Cortex of kidney (tissue), 1 donor: ENCODE results near the gene PNLIPRP2.

ENCODE experiments used
- DNase-seq: peaks from one replicate; lab custom pipeline; 2025; lab: John Stamatoyannopoulos, UW

PNLIPRP2 gene

DNA sequence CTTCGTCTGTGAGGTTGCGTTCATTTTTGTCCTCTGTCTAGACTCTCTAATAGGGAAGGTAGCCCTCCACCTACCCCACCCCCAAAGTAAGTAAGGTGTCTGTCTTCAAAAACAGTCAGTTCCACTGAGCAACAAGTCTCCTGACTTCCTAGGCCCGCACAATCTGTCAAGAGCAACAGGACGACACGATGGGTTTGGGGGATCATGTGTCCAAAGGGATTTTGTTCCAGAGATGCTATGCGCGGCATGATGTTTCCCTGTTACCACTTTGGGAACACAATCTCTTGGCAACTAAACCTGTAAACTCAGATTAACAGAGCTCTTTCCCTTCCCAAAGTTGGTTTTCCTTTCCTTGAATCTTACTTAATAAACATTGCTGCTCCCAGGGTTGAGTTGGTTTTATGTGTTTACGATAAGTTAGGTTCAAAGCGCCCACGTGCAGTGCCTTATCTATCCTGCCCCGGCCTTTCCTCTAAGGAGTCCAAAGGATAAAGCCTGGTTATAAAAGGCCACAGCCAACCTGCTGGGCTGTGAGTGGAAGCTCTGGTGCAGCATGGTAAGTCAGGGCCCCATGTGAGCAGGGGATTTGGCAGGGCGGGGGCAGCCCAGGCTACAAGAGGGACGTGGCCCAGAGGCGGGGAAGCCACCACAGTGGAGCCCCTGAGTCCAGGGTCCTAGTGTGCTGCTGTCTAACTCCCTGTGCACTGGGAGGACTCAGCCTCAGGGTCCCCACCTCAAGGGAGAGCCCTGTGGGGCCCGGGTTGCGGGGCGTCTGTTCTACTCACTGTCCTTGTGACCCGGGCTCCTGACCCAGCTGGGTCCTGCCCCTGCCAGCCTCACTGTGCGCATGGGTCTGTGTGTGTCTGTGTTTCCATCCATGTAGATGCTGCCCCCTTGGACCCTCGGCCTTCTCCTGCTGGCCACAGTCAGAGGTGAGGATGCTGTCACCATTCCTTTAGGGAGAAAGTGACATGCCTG lies at the start of gene PNLIPRP2:
Gene PNLIPRP2 (plus strand): TSS at position 531 of the 978 bp plus-strand sequence.
- no peak for DNase-seq

GRCh38 chr10:116574797-116575196 lies 46.0 kb upstream of the PNLIPRP2 start:
- no peak for DNase-seq

DNA sequence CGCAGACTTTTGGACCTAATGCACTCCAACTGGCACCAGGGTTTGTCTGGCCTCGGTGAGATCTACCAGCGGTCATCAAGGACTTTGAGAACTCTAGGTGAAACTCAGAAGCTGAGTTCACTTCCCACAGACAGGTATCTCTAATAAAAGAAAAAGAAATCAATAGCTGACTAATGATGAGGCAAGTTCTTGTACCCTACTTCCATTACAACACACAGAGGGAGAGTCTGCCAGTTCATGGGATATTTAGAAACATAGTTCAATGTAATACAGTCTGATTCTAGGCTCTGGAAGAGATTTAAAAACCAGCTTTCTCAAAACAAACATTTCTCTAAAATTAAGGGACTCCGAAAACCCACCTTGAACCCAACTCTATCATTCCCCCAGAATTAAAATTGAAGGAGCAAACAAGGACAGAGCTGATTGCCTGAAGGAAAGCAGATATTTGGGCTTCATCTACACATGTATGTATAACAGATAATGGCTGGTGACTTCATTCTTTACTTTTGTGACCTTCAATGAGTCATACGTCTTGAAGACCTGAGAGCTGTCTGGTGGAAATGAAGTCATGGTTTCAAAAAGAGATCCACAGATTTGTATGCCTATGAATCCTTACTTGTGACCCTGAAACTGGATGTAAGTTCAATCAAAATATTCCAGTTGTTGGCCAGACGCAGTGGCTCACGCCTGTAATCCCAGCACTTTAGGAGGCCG lies 32.7 kb upstream of the PNLIPRP2 start:
- no peak for DNase-seq

DNA sequence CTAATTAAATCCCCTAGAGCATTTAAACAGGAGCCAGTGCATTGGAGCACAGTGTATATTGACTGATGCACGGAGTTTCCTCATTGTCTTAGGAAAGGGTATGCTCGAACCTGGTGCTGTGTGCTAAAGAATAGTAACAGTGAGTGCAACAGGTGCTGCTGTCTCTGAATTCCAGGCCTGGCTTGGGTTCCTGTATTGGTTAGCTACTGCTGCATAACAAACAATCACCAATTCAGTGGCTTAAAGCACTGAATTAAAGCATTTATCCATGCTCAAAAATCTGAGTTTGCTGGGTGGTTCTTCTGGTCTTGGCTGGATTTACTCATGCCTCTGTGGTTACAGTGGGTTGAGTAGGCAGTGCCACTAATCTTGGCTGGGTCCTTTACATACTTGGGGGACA lies 31.8 kb upstream of the PNLIPRP2 start:
- DNase-seq: no peak

GRCh38 chr10:116589926-116590325 lies 30.8 kb upstream of the PNLIPRP2 start:
- DNase-seq: no peak

- DNase-seq: no peak
Observed at GRCh38 chr10:116590590-116591444, 29.9 kb upstream of the PNLIPRP2 start, which contains the start of gene PNLIPRP1. Gene PNLIPRP1, plus strand, starts transcription at chr10:116590959. Its CDS starts 171 bp downstream, at chr10:116591130.

DNA sequence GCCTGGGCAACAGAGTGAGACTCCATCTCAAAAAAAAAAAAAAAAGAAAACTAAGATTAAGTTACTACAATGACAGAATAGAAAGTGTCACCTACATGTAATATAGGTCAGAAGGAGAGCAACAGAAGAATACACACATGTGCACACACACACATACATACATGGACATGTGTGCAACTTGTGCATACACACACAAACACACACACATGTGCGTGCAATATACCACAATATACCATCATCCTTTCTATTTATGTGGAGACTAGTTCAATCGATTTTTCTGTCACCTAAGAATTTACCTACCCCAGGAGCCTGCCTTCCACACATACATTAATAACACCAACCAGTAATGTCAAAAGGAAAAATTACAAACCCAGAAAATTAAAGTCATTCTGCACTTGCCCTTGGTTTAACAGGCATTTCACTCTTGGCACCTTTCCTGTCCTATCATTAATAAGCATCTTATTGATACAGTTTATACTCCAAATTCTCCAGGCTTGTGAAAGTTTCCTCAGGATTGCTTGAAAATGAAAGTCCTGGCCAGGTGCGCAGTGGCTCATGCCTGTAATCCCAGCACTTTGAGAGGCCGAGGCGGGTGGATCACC lies 27.5 kb upstream of the PNLIPRP2 start:
- no peak for DNase-seq

DNA sequence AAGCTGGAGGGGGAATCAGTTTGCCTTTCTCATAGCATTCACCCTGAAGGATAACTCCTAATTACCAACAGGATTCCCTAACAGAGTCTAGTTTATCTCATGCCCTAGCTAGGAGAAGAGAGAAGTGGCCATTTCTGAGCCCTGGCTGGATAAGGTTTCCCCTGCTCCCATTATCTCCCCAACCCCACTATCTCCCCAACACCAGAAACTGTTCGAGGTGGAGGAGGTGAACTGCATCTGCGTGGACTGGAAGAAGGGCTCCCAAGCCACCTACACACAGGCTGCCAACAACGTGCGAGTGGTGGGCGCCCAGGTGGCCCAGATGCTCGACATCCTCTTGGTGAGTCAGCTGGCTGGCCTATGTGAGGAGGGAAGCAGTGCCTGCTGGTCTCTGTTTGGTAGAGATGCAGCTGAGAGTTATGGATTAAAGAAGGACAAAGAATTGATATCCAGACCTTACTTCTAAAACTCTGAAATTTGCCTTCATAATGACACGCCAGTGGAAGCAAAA lies 26.2 kb upstream of the PNLIPRP2 start:
- no peak for DNase-seq

DNA sequence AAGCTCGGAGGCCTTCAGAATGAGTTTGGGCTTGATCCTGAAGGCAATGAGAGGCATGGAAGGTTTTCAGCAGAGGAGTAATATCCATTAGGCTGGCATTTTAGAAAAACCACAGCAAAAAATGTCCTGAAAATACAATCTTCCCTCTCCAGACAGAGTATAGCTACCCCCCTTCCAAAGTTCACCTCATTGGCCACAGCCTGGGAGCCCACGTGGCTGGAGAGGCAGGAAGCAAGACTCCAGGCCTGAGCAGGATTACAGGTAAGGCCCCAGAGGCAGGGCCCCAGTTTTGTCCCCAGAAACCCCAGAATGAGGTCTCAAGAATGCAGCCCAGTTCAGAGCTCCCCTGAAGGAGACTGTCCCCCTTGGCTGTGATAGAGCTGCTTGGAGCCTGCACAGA lies 24.7 kb upstream of the PNLIPRP2 start:
- no peak for DNase-seq

DNA sequence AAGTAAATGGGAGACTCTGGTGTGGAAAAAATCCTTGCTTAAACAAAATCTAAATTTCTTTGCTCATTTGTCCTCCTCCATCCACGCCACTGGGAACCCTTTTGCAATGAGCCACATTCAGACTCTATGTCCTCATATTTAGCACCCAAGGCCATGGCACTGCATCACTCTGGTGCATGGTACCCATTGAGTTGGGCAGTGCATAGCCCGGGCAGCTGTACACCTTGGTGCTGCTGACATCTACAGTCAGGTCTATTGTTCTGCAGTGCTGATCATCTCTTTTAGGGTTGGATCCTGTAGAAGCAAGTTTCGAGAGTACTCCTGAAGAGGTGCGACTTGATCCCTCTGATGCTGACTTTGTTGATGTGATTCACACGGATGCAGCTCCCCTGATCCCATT lies 23.2 kb upstream of the PNLIPRP2 start:
- no peak for DNase-seq

DNA sequence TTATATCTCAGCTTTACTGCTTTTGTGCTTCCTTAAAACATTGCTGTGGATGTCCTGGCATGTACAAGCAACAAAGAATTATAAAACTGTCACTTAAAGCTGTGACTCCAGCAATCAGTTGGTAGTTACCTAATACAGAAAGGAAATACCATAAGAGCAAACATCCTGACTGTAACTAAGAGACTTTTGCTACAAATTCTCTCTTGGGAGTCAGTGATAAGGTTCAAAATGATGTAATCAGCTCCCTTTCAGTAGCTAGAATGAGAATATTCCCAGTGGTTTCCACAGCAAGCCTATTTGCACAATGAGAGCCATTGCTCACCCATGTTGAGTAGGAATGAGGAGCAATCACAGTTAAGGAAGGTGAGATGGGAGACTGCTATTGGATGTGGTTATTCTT lies 22.4 kb upstream of the PNLIPRP2 start:
- no peak for DNase-seq

- no peak for DNase-seq
Observed at GRCh38 chr10:116599991-116600390, 20.8 kb upstream of the PNLIPRP2 start.

GRCh38 chr10:116602648-116603400 lies 17.9 kb upstream of the PNLIPRP2 start:
- DNase-seq: no peak

DNA sequence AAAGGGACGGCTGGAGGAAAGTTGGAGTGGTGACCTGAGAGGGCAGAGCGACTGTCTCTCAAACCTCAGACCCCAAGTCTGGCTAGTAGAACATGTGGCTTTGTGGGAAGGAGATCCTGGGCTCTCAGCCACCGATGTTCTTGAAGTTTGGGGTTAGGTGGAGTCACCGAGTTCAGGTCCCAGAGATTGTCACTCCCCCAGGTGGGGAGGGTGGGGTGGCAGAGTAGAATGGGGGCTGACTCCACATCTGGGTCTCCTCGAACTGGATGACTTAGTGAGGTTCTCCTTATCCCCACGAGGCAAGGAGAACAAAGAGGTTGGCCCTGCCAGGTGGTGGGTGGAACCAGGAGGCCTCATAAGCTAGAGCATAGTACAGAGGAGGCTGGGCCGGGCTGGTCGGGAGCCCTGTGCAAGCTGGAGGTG lies 14.7 kb upstream of the PNLIPRP2 start:
- no peak for DNase-seq

DNA sequence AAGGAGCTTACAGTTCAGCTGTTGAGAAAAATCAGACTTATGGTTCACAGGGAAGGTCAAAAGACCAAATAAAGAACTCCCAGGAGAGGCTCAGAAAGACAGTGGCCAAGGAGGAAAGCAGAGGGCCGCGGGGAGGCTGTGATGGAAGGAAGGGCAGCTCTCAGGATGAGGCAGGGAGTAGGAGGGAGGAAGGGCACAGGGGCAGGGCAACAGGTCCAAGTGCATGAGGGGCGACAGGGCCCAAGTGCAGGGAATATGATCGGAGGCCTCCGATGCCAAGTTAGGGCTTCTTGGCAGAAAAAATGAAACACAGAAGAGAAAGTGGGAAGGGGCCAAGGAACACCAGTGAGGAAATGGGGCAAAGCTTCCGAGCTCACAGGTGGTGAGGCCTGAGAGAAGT lies 13.4 kb upstream of the PNLIPRP2 start:
- DNase-seq: no peak

DNA sequence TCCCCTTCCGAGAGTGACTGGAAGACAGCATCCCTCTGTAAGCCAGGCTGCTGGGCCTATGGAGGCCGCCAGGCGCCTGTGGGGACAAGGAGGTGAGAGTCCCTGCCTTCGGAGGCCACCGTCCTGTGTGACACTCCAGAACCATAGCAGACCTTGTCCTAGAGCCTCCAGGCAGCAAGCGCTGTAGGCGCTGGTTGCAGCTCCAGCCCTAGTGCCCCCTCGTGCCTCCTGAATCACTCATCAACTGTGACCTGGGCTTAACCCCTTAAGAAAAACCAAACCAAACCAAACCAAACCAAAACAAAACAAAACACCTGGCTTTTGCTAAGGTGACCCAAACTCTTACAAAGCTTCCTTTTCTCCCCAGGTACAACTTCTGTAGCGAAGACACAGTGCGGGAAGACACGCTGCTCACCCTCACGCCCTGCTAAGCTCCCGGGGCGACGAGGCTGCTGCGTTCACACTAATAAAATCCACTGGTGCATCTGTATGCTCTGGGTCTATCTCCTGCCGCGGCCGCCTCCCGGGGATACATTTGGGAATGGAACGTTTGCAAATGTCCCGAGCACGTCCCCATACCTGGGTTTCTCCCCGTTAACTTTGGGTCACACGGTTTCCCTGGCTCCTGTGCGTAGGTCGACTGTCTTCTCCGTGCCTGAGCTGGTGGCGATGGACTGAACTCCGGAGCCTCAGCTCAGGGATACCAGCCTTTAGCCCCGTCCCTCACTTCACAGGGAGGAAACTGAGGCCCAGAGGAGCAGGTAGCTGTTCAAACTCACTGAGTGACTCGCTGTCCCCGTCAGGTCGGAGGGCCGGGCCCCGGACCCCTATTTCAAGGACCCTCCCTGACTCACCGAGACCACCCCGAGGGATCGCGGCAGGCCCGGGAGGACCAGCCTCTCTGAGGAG lies 11.8 kb upstream of the PNLIPRP2 start:
- DNase-seq: no peak

- DNase-seq: no peak
Observed at GRCh38 chr10:116610443-116611152, 10.2 kb upstream of the PNLIPRP2 start.

- DNase-seq: no peak
Observed at GRCh38 chr10:116611153-116611545, 9.6 kb upstream of the PNLIPRP2 start.
